ENCODE measurements around the gene CEP76. TPM values are rescaled to one million over a fixed set of nuclear protein-coding genes. Genes with fewer than 3 reads are reported as not detected.

Gene CEP76
- total and polyA plus RNA-seq, 2 donors (not counting 1 experiment from before 2014, with no cell fraction given), result 5.3 to 10.0 TPM

DNA sequence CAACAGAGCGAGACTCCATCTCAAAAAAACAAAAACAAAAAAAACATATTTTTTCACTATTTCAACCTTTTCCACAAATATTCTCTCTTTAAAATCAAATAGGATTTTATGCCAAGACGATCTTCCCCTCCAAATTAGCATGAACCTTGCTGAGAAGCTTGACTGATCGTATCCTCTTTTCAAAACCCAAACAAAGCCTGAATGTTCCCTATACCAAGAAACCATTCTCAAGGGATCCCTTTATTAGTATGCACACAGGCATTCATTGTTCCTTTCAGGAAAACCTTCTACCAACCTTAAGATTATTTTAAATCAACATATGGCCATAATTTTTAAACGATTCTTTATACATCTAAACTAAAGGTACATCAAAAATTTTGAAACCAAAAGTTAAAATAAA is 50.9 kb downstream of the CEP76 start:
- TF ChIP-seq EZH2 (IDR thresholded peaks at IDR 0.05; ENCODE audit: borderline replicate concordance, insufficient read depth, low read depth, low read length, poor library complexity, severe bottlenecking), result no peak
- TF ChIP-seq, protein P1, sequence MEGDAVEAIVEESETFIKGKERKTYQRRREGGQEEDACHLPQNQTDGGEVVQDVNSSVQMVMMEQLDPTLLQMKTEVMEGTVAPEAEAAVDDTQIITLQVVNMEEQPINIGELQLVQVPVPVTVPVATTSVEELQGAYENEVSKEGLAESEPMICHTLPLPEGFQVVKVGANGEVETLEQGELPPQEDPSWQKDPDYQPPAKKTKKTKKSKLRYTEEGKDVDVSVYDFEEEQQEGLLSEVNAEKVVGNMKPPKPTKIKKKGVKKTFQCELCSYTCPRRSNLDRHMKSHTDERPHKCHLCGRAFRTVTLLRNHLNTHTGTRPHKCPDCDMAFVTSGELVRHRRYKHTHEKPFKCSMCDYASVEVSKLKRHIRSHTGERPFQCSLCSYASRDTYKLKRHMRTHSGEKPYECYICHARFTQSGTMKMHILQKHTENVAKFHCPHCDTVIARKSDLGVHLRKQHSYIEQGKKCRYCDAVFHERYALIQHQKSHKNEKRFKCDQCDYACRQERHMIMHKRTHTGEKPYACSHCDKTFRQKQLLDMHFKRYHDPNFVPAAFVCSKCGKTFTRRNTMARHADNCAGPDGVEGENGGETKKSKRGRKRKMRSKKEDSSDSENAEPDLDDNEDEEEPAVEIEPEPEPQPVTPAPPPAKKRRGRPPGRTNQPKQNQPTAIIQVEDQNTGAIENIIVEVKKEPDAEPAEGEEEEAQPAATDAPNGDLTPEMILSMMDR (IDR thresholded peaks at IDR 0.05), result no peak
- Histone ChIP-seq H4K20me1 (ENCODE audit: control insufficient read depth, insufficient read depth, low read length, poor library complexity, severe bottlenecking) (no peaks in the 10 kb centered on the region), H3K4me1 (ENCODE audit: control insufficient read depth in 2 of 2, insufficient read depth in 2 of 2, low read length in 2 of 2) (peaks cover 2 to 5% of the 10 kb centered on the region in 2 donors), H3K27me3 (replicated peaks in 1 of 4; ENCODE audit: control extremely low read depth in 1 of 4, control insufficient read depth in 3 of 4, insufficient read depth in 4 of 4, low read length in 3 of 4) (peaks cover 0 to 29% (median 5%) of the 10 kb centered on the region in 4 experiments), H3K4me2 (replicated peaks; ENCODE audit: low read depth, low read length, poor library complexity, severe bottlenecking) (no peak overlapping the region), H3K4me3 (ENCODE audit: control extremely low read depth in 1 of 5, extremely low read depth in 1 of 5, insufficient read depth in 1 of 5, low read depth in 2 of 5, low read length in 4 of 5) (no peak overlapping the region), H3K36me3 (replicated peaks in 1 of 2; ENCODE audit: control extremely low read depth in 1 of 2, control insufficient read depth in 1 of 2, extremely low read depth in 1 of 2, insufficient read depth in 2 of 2, low read length in 1 of 2) (no peaks in the 10 kb centered on the region), H3K9ac (ENCODE audit: low read length) (no peak overlapping the region), H3K79me2 (ENCODE audit: control insufficient read depth, insufficient read depth, low read length) (no peaks in the 10 kb centered on the region), H2AFZ (ENCODE audit: insufficient read depth, low read depth, low read length, poor library complexity, severe bottlenecking) (no peak overlapping the region), H3K9me3 (ENCODE audit: control extremely low read depth in 1 of 3, control insufficient read depth in 2 of 3, insufficient read depth in 1 of 3, low read length in 2 of 3) (no peaks in the 10 kb centered on the region), H3K27ac (ENCODE audit: low read length in 2 of 2) (no peak overlapping the region)
- H3K4me3 Mint-ChIP-seq, result no peak overlapping the region
- ChIA-PET POLR2A (no interaction called here), CTCF (no interaction called here)
- 85% methylated on average over 2 of the region's 4 CpGs for WGBS (ENCODE audit: insufficient coverage)
- no peak overlapping the region for H3K27ac Mint-ChIP-seq
- peaks cover 3% of the 10 kb centered on the region for H3K4me1 Mint-ChIP-seq
- ATAC-seq (ENCODE audit: low read depth) (no peak), DNase-seq (no peak)
- H3K9me3 Mint-ChIP-seq (ENCODE audit: insufficient read depth), result no peaks in the 10 kb centered on the region
- intact Hi-C loops (cut with micrococcal nuclease), result no loop called here
- H3K27me3 Mint-ChIP-seq, result peaks cover 46% of the 10 kb centered on the region

DNA sequence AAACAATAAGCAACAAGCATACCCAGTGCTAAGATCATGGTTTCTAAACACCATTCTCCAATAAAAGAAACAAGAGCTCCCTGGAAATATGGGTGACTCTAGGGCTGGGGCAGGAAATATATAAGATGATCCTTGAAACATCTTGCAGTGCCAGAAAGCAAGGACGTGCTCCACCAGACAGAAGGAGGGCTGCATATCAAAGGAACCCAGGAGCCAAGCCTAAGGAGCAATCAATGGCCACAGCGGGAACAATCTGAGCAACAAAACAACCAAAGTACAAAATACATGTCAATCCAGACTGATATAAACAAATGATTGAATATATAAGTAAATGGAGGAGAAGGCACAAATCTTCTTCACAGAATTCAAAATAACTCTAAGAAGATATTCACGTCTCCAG is 54.8 kb downstream of the CEP76 start:
- no peak overlapping the region for H3K27ac Mint-ChIP-seq
- CTCF ChIA-PET, result no interaction called here
- Histone ChIP-seq H3K27me3 (replicated peaks in 1 of 4; ENCODE audit: control extremely low read depth in 1 of 4, control insufficient read depth in 3 of 4, insufficient read depth in 4 of 4, low read length in 3 of 4) (peaks cover 0 to 4% (median 1%) of the 10 kb centered on the region in 4 experiments), H2AFZ (ENCODE audit: insufficient read depth, low read depth, low read length, poor library complexity, severe bottlenecking) (no peak overlapping the region), H3K9me3 (ENCODE audit: control extremely low read depth in 1 of 3, control insufficient read depth in 2 of 3, insufficient read depth in 1 of 3, low read length in 2 of 3) (no peaks in the 10 kb centered on the region), H4K20me1 (ENCODE audit: control insufficient read depth, insufficient read depth, low read length, poor library complexity, severe bottlenecking) (no peaks in the 10 kb centered on the region), H3K36me3 (replicated peaks in 1 of 2; ENCODE audit: control extremely low read depth in 1 of 2, control insufficient read depth in 1 of 2, extremely low read depth in 1 of 2, insufficient read depth in 2 of 2, low read length in 1 of 2) (no peaks in the 10 kb centered on the region), H3K4me2 (replicated peaks; ENCODE audit: low read depth, low read length, poor library complexity, severe bottlenecking) (no peak overlapping the region), H3K79me2 (ENCODE audit: control insufficient read depth, insufficient read depth, low read length) (no peaks in the 10 kb centered on the region), H3K4me1 (ENCODE audit: control insufficient read depth in 2 of 2, insufficient read depth in 2 of 2, low read length in 2 of 2) (no peaks in the 10 kb centered on the region), H3K9ac (ENCODE audit: low read length) (no peak overlapping the region), H3K27ac (ENCODE audit: low read length in 2 of 2) (no peak overlapping the region), H3K4me3 (ENCODE audit: control extremely low read depth in 1 of 5, extremely low read depth in 1 of 5, insufficient read depth in 1 of 5, low read depth in 2 of 5, low read length in 4 of 5) (no peak overlapping the region)
- POLR2A ChIA-PET, result no interaction called here
- H3K4me1 Mint-ChIP-seq, result no peaks in the 10 kb centered on the region
- no peak for ATAC-seq (ENCODE audit: low read depth)
- WGBS (ENCODE audit: insufficient coverage), result 83% methylated on average over 1 of the region's 3 CpGs
- DNase-seq, result no peak
- H3K4me3 Mint-ChIP-seq, result no peak overlapping the region
- TF ChIP-seq, protein P1 (IDR thresholded peaks at IDR 0.05), result no peak
- no peak for TF ChIP-seq EZH2 (IDR thresholded peaks at IDR 0.05; ENCODE audit: borderline replicate concordance, insufficient read depth, low read depth, low read length, poor library complexity, severe bottlenecking)
- intact Hi-C loops (cut with micrococcal nuclease), result no loop called here
- no peaks in the 10 kb centered on the region for H3K9me3 Mint-ChIP-seq (ENCODE audit: insufficient read depth)
- H3K27me3 Mint-ChIP-seq, result peaks cover 32% of the 10 kb centered on the region

All from B cell (primary cell).